K562 (cell line): ENCODE results near the gene PTPRZ1.

Experiments
- BDP1 ChIP-seq: IDR thresholded peaks from 3 replicates; pipeline ENCODE4 v1.6.1; 2011; ENCODE audit not compliant: insufficient read length, insufficient read depth
- GATA2 ChIP-seq: sonication (generic); formaldehyde crosslinking; IDR thresholded peaks from 2 replicates; pipeline ENCODE4 v1.4.0; 2020; ENCODE audit warnings: mild to moderate bottlenecking, missing genetic modification reagents
- NR2C2 ChIP-seq, 2 experiments: fragments of 200-800 bp in 1 of 2; sonication (Bioruptor generic) in 1 of 2; sonication (generic) in 1 of 2; formaldehyde crosslinking in 1 of 2; IDR thresholded peaks; 2 replicates each; pipeline versions ENCODE4 v1.6.1 to v1.8.0; 2016 to 2022; ENCODE audit warnings: mild to moderate bottlenecking in 1 of 2, missing compliant biosample characterization in 1 of 2, missing genetic modification characterization in 1 of 2, missing genetic modification reagents in 1 of 2
- POLR2A ChIP-seq: fragments of 450-650 bp; conservative IDR thresholded peaks from 2 replicates; pipeline ENCODE4 v1.6.1; 2016
- RBM22 ChIP-seq: fragments of 200-400 bp; formaldehyde crosslinking; IDR thresholded peaks from 2 replicates; pipeline ENCODE4 v1.6.1; 2018; ENCODE audit warnings: low read length, low read depth; ENCODE audit not compliant: poor library complexity, severe bottlenecking
- SRF ChIP-seq, 2 experiments: fragments of 250-450, 450-650 bp in 1 of 2; sonication (Bioruptor Pico) in 1 of 2; sonication (generic) in 1 of 2; formaldehyde crosslinking; IDR thresholded peaks; 2 replicates each; pipeline versions ENCODE4 v1.5.0 to v1.5.1; 2020 to 2022; ENCODE audit warnings: mild to moderate bottlenecking in 1 of 2, missing genetic modification reagents in 1 of 2
- TF ChIP-seq, protein P1 (sequence below), 2 experiments: fragments of 450-650 bp; formaldehyde crosslinking in 1 of 2; IDR thresholded peaks; 2 replicates each; pipeline versions ENCODE4 v1.4.0 to v1.6.1; 2014 to 2020; ENCODE audit warnings: mild to moderate bottlenecking in 2 of 2, borderline replicate concordance in 1 of 2, low read depth in 1 of 2
- TF ChIP-seq, protein P2 (sequence below), 3 experiments: IDR thresholded peaks in 2 of 3; conservative IDR thresholded peaks in 1 of 3; 2 replicates each; pipeline ENCODE4 v1.5.1; 2011 to 2012; ENCODE audit warnings: low read length in 3 of 3, mild to moderate bottlenecking in 3 of 3, control low read depth in 2 of 3, improper control_type of control experiment in 1 of 3, inconsistent platforms in 1 of 3, low read depth in 1 of 3, mixed read lengths in 1 of 3, moderate library complexity in 1 of 3; ENCODE audit not compliant: insufficient read depth in 2 of 3
- TF ChIP-seq, protein P3 (sequence below): sonication (generic); formaldehyde crosslinking; IDR thresholded peaks from 2 replicates; pipeline ENCODE4 v1.9.0; 2022; ENCODE audit warnings: mild to moderate bottlenecking, missing genetic modification reagents

DNA sequence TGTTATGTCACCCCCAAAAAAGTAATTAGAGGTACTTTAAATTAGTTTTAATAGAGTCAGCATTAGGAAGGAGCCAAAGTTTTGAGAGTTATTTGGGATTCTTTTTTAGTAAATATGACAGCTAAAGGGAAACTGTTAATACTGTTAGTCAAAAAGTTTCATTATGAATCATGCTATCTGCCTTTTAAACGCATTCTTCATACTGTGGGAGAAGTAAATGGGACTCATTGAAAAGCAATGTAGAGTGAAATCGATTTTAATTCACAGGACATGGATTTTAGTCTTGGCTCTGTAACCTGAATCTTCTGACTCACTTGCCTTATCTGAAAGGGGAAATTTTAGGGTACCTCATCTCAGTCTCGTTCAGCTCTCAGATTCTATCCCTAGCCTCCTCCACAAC lies 165.9 kb downstream of the PTPRZ1 start:
- TF ChIP-seq NR2C2 (CRISPR knock-in tag; IDR thresholded peaks at IDR 0.05) (no peak), NR2C2 (tag; IDR thresholded peaks at IDR 0.05) (no peak), POLR2A (no peak), BDP1 (no peak), GATA2 (CRISPR knock-in tag) (no peak), SRF (CRISPR knock-in tag; IDR thresholded peaks at IDR 0.05) (no peak), RBM22 (no peak)
- TF ChIP-seq, protein P1, sequence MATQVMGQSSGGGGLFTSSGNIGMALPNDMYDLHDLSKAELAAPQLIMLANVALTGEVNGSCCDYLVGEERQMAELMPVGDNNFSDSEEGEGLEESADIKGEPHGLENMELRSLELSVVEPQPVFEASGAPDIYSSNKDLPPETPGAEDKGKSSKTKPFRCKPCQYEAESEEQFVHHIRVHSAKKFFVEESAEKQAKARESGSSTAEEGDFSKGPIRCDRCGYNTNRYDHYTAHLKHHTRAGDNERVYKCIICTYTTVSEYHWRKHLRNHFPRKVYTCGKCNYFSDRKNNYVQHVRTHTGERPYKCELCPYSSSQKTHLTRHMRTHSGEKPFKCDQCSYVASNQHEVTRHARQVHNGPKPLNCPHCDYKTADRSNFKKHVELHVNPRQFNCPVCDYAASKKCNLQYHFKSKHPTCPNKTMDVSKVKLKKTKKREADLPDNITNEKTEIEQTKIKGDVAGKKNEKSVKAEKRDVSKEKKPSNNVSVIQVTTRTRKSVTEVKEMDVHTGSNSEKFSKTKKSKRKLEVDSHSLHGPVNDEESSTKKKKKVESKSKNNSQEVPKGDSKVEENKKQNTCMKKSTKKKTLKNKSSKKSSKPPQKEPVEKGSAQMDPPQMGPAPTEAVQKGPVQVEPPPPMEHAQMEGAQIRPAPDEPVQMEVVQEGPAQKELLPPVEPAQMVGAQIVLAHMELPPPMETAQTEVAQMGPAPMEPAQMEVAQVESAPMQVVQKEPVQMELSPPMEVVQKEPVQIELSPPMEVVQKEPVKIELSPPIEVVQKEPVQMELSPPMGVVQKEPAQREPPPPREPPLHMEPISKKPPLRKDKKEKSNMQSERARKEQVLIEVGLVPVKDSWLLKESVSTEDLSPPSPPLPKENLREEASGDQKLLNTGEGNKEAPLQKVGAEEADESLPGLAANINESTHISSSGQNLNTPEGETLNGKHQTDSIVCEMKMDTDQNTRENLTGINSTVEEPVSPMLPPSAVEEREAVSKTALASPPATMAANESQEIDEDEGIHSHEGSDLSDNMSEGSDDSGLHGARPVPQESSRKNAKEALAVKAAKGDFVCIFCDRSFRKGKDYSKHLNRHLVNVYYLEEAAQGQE (IDR thresholded peaks at IDR 0.05; ENCODE audit: borderline replicate concordance) = no peak
- TF ChIP-seq, protein P1 (CRISPR knock-in tag; IDR thresholded peaks at IDR 0.05; ENCODE audit: low read depth) = no peak
- TF ChIP-seq, protein P2, sequence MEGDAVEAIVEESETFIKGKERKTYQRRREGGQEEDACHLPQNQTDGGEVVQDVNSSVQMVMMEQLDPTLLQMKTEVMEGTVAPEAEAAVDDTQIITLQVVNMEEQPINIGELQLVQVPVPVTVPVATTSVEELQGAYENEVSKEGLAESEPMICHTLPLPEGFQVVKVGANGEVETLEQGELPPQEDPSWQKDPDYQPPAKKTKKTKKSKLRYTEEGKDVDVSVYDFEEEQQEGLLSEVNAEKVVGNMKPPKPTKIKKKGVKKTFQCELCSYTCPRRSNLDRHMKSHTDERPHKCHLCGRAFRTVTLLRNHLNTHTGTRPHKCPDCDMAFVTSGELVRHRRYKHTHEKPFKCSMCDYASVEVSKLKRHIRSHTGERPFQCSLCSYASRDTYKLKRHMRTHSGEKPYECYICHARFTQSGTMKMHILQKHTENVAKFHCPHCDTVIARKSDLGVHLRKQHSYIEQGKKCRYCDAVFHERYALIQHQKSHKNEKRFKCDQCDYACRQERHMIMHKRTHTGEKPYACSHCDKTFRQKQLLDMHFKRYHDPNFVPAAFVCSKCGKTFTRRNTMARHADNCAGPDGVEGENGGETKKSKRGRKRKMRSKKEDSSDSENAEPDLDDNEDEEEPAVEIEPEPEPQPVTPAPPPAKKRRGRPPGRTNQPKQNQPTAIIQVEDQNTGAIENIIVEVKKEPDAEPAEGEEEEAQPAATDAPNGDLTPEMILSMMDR (IDR thresholded peaks at IDR 0.05 in 2 of 3, conservative IDR thresholded peaks at IDR 0.05 in 1 of 3; ENCODE audit: insufficient read depth in 2 of 3, low read depth in 1 of 3, low read length in 3 of 3) = no peak
- TF ChIP-seq, protein P3, sequence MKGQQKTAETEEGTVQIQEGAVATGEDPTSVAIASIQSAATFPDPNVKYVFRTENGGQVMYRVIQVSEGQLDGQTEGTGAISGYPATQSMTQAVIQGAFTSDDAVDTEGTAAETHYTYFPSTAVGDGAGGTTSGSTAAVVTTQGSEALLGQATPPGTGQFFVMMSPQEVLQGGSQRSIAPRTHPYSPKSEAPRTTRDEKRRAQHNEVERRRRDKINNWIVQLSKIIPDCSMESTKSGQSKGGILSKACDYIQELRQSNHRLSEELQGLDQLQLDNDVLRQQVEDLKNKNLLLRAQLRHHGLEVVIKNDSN (CRISPR knock-in tag) = no peak
